Measurements from ENCODE around the gene SURF1. TPM values are rescaled to one million over a fixed set of nuclear protein-coding genes. Genes with fewer than 3 reads are reported as not detected.
A peak's percentile ranks its signal among the peaks of the same experiment; 100 is the strongest.

Gene SURF1
- total RNA-seq, 1 experiment from 2014 or later: 57.5 TPM

- H3K4me3 Mint-ChIP-seq (ENCODE audit: unreplicated experiment): no peak overlapping the region
- TF ChIP-seq CTCF (IDR thresholded peaks at IDR 0.05; ENCODE audit: insufficient read depth in 1 of 2, low read depth in 1 of 2, low read length in 1 of 2, severe bottlenecking in 1 of 2, unreplicated experiment in 1 of 2): peak in 1 of 2 experiments; percentile 13
- ChIA-PET POLR2A (no interaction called here), CTCF (interaction anchor here (1.1 to 1.4 kb wide), 2 partner anchors 144 to 154 kb away, joined by 5 read pairs; no protein-coding TSS in a partner anchor)
- H3K27me3 Mint-ChIP-seq (ENCODE audit: insufficient read depth, unreplicated experiment): no peaks in the 10 kb centered on the region
- Histone ChIP-seq H3K27me3 (replicated peaks; ENCODE audit: control insufficient read depth, insufficient read depth, low read length) (no peaks in the 10 kb centered on the region), H3K4me1 (peaks cover 5% of the 10 kb centered on the region), H3K4me3 (ENCODE audit: low read depth, low read length) (no peak overlapping the region), H3K9me3 (no peaks in the 10 kb centered on the region), H3K36me3 (ENCODE audit: control insufficient read depth, insufficient read depth, low read length) (peaks cover 4% of the 10 kb centered on the region)
- no TSS peak for BruUV-seq (replicated peaks)
- intact Hi-C loops (cut with micrococcal nuclease; ENCODE audit: unreplicated experiment): no loop called here
- DNase-seq: peak in 1 of 2 experiments; percentile 51
- no peaks in the 10 kb centered on the region for H3K9me3 Mint-ChIP-seq (ENCODE audit: unreplicated experiment)
- peaks cover 13% of the 10 kb centered on the region for H3K4me1 Mint-ChIP-seq (ENCODE audit: low read depth, unreplicated experiment)
- H3K27ac Mint-ChIP-seq (ENCODE audit: unreplicated experiment): no peak overlapping the region
- peaks cover 52% of the 10 kb centered on the region for H3K36me3 Mint-ChIP-seq (ENCODE audit: insufficient read depth, unreplicated experiment)
These were observed 13.7 kb downstream of the SURF1 start for GRCh38 chr9:133342570-133342969.

GRCh38 chr9:133342069-133342406, 14.2 kb downstream of the SURF1 start:
- H3K36me3 Mint-ChIP-seq (ENCODE audit: insufficient read depth, unreplicated experiment): peaks cover 50% of the 10 kb centered on the region

DNA sequence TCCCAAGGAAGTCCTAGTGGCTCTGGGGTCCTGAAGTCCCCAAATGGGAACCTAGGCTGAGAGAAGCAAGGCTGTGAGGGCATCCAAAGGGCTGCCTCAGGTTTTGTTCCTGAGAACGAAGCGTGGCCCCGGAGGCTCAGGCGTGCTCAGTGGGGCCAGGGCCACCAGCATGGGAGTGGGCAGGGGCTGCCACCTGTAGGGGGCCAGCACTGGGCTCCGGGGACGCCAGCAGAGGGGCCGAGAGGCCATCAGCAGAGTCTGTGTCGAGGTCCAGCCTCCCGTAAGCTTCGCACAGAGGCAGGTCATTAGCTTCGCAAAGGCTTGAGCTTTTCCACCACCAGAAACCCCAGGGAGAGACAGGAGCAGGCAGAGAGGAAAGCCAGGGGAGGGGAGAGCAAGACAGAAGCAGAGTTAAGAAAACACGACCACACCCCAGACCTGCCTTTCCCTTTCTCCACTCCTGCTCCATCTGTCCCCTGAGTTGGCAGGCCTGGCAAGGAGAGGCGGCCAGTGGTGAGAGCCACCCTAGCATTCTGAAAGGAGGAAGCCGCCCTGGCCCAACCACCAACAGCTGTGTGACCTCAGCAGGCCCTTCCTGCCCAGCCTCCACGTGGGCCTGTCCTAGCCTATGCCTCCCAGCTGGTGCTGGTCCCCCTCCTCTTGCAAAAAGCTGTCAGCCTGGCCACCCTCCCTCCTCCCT, 14.8 kb downstream of the SURF1 start:
- Mint-ChIP-seq H3K4me1 (ENCODE audit: low read depth, unreplicated experiment) (peaks cover 5% of the 10 kb centered on the region), H3K27ac (ENCODE audit: unreplicated experiment) (no peak overlapping the region), H3K36me3 (ENCODE audit: insufficient read depth, unreplicated experiment) (peaks cover 53% of the 10 kb centered on the region), H3K4me3 (ENCODE audit: unreplicated experiment) (no peak overlapping the region), H3K27me3 (ENCODE audit: insufficient read depth, unreplicated experiment) (no peaks in the 10 kb centered on the region), H3K9me3 (ENCODE audit: unreplicated experiment) (no peaks in the 10 kb centered on the region)
- Histone ChIP-seq H3K27me3 (replicated peaks; ENCODE audit: control insufficient read depth, insufficient read depth, low read length) (no peaks in the 10 kb centered on the region), H3K9me3 (no peaks in the 10 kb centered on the region), H3K4me3 (ENCODE audit: low read depth, low read length) (no peak overlapping the region), H3K4me1 (peaks cover 10% of the 10 kb centered on the region), H3K36me3 (ENCODE audit: control insufficient read depth, insufficient read depth, low read length) (peaks cover 4% of the 10 kb centered on the region)
- no TSS peak for BruUV-seq (replicated peaks)
- CTCF ChIA-PET: interaction anchor here (0.6 to 1.4 kb wide), 3 partner anchors 119 to 153 kb away, joined by 3 to 5 read pairs (median 5); no protein-coding TSS in a partner anchor
- TF ChIP-seq CTCF (IDR thresholded peaks at IDR 0.05; ENCODE audit: insufficient read depth in 1 of 2, low read depth in 1 of 2, low read length in 1 of 2, severe bottlenecking in 1 of 2, unreplicated experiment in 1 of 2): no peak
- intact Hi-C loops (cut with micrococcal nuclease; ENCODE audit: unreplicated experiment): no loop called here
- POLR2A ChIA-PET: interaction anchor here (0.5 kb wide), 1 partner anchor 104 kb away, joined by 4 read pairs; no protein-coding TSS in a partner anchor
- DNase-seq: no peak

More at GRCh38 chr9:133342069-133342406, 14.2 kb downstream of the SURF1 start:
- Mint-ChIP-seq H3K4me1 (ENCODE audit: low read depth, unreplicated experiment) (peaks cover 10% of the 10 kb centered on the region), H3K27ac (ENCODE audit: unreplicated experiment) (no peak overlapping the region), H3K27me3 (ENCODE audit: insufficient read depth, unreplicated experiment) (no peaks in the 10 kb centered on the region), H3K9me3 (ENCODE audit: unreplicated experiment) (no peaks in the 10 kb centered on the region), H3K4me3 (ENCODE audit: unreplicated experiment) (no peak overlapping the region)
- Histone ChIP-seq H3K36me3 (ENCODE audit: control insufficient read depth, insufficient read depth, low read length) (peaks cover 4% of the 10 kb centered on the region), H3K27me3 (replicated peaks; ENCODE audit: control insufficient read depth, insufficient read depth, low read length) (no peaks in the 10 kb centered on the region), H3K9me3 (no peaks in the 10 kb centered on the region), H3K4me3 (ENCODE audit: low read depth, low read length) (no peak overlapping the region), H3K4me1 (peaks cover 7% of the 10 kb centered on the region)
- ChIA-PET POLR2A (interaction anchor here (0.5 kb wide), 1 partner anchor 104 kb away, joined by 4 read pairs; no protein-coding TSS in a partner anchor), CTCF (interaction anchor here (0.6 to 1.4 kb wide), 3 partner anchors 119 to 154 kb away, joined by 3 to 5 read pairs (median 5); no protein-coding TSS in a partner anchor)
- peak; percentile 28 to 34 for TF ChIP-seq CTCF (IDR thresholded peaks at IDR 0.05; ENCODE audit: insufficient read depth in 1 of 2, low read depth in 1 of 2, low read length in 1 of 2, severe bottlenecking in 1 of 2, unreplicated experiment in 1 of 2)
- intact Hi-C loops (cut with micrococcal nuclease; ENCODE audit: unreplicated experiment): no loop called here
- no peak for DNase-seq
- no TSS peak for BruUV-seq (replicated peaks)

Measured in Caco-2 (cell line).